Activated naive CD8-positive, alpha-beta T cell treated with anti-CD3 and anti-CD28 coated beads for 36 hours (primary cell): ENCODE data around the gene RAPGEF1. TPM values are rescaled to one million over a fixed set of nuclear protein-coding genes. Genes with fewer than 3 reads are reported as not detected.
A peak's percentile ranks its signal among the peaks of the same experiment; 100 is the strongest.

Experiments
- DNase-seq: peaks from one replicate; pipeline ENCODE4 v3.0.0; 2021
- H3K27ac Mint-ChIP-seq: one replicate; pipeline ENCODE4 v1.8.0; 2022; ENCODE audit warnings: mild to moderate bottlenecking, moderate library complexity, mixed read lengths
- H3K27me3 Mint-ChIP-seq: one replicate; pipeline ENCODE4 v1.8.0; 2022; ENCODE audit warnings: mild to moderate bottlenecking, mixed read lengths
- H3K36me3 Mint-ChIP-seq: one replicate; pipeline ENCODE4 v1.8.0; 2021; ENCODE audit warnings: mild to moderate bottlenecking, mixed read lengths
- H3K4me1 Mint-ChIP-seq: one replicate; pipeline ENCODE4 v1.8.0; 2021; ENCODE audit warnings: mixed read lengths
- H3K4me3 Mint-ChIP-seq: one replicate; pipeline ENCODE4 v1.8.0; 2022; ENCODE audit warnings: mild to moderate bottlenecking, moderate library complexity, mixed read lengths
- H3K9me3 Mint-ChIP-seq: one replicate; pipeline ENCODE4 v1.8.0; 2022; ENCODE audit warnings: mixed read lengths
- total RNA-seq, 2 experiments: library from RNA; stranded (reverse); gene quantifications; one replicate each; pipeline ENCODE4 v1.2.3, GENCODE V29; 2021

Gene RAPGEF1
- total RNA-seq, 2 experiments from 2014 or later, result 82.3 to 89.0 TPM

- H3K27ac Mint-ChIP-seq, result no peak overlapping the region
- H3K9me3 Mint-ChIP-seq, result no peaks in the 10 kb centered on the region
- H3K27me3 Mint-ChIP-seq, result no peaks in the 10 kb centered on the region
- H3K4me3 Mint-ChIP-seq, result no peak overlapping the region
- DNase-seq, result no peak
- H3K4me1 Mint-ChIP-seq, result peaks cover 13% of the 10 kb centered on the region
- H3K36me3 Mint-ChIP-seq, result no peaks in the 10 kb centered on the region
Measured at GRCh38 chr9:131534721-131535237, 205.1 kb downstream of the RAPGEF1 start.

- peak within 1 kb of the TSS; percentile 34 for H3K27ac Mint-ChIP-seq
- H3K9me3 Mint-ChIP-seq, result no peaks in the 10 kb centered on the region
- no peaks in the 10 kb centered on the region for H3K36me3 Mint-ChIP-seq
- peaks cover 7% of the 10 kb centered on the region for H3K4me1 Mint-ChIP-seq
- peak; percentile 80 for DNase-seq
- H3K27me3 Mint-ChIP-seq, result no peaks in the 10 kb centered on the region
- peak within 1 kb of the TSS; percentile 78 for H3K4me3 Mint-ChIP-seq
Measured at GRCh38 chr9:131530920-131531832, 208.7 kb downstream of the RAPGEF1 start, which contains the start of gene UCK1. Gene UCK1 (minus strand): TSS chr9:131531263. CDS start chr9:131531174, 89 bp downstream.

GRCh38 chr9:131530546-131530919, 209.3 kb downstream of the RAPGEF1 start:
- no peak overlapping the region for H3K27ac Mint-ChIP-seq
- no peak for DNase-seq
- peak overlapping the region; percentile 78 for H3K4me3 Mint-ChIP-seq
- no peaks in the 10 kb centered on the region for H3K27me3 Mint-ChIP-seq
- H3K9me3 Mint-ChIP-seq, result no peaks in the 10 kb centered on the region
- H3K36me3 Mint-ChIP-seq, result no peaks in the 10 kb centered on the region
- H3K4me1 Mint-ChIP-seq, result peaks cover 7% of the 10 kb centered on the region

GRCh38 chr9:131529597-131530545, 210.0 kb downstream of the RAPGEF1 start:
- peak overlapping the region; percentile 66 for H3K27ac Mint-ChIP-seq
- no peaks in the 10 kb centered on the region for H3K36me3 Mint-ChIP-seq
- H3K4me3 Mint-ChIP-seq, result peak overlapping the region; percentile 78
- H3K9me3 Mint-ChIP-seq, result no peaks in the 10 kb centered on the region
- DNase-seq, result no peak
- H3K4me1 Mint-ChIP-seq, result peaks cover 6% of the 10 kb centered on the region
- H3K27me3 Mint-ChIP-seq, result no peaks in the 10 kb centered on the region

GRCh38 chr9:131528886-131529505, 210.9 kb downstream of the RAPGEF1 start:
- no peaks in the 10 kb centered on the region for H3K9me3 Mint-ChIP-seq
- no peaks in the 10 kb centered on the region for H3K27me3 Mint-ChIP-seq
- H3K36me3 Mint-ChIP-seq, result peaks cover 2% of the 10 kb centered on the region
- no peak for DNase-seq
- H3K4me1 Mint-ChIP-seq, result no peaks in the 10 kb centered on the region
- H3K4me3 Mint-ChIP-seq, result no peak overlapping the region
- no peak overlapping the region for H3K27ac Mint-ChIP-seq

GRCh38 chr9:131528186-131528585, 211.7 kb downstream of the RAPGEF1 start:
- no peak for DNase-seq
- Mint-ChIP-seq H3K4me3 (peak overlapping the region; percentile 11), H3K27ac (no peak overlapping the region), H3K4me1 (no peaks in the 10 kb centered on the region), H3K27me3 (no peaks in the 10 kb centered on the region), H3K36me3 (peaks cover 2% of the 10 kb centered on the region), H3K9me3 (no peaks in the 10 kb centered on the region)

Other genes starting within 250 kb of the RAPGEF1 start
- 10 to 100 TPM; 19.4 to 21.5 TPM for gene POMT1, start 237.2 kb downstream of the RAPGEF1 start, total RNA-seq
- 10 to 100 TPM; 22.1 to 23.0 TPM for gene UCK1, start 208.8 kb downstream of the RAPGEF1 start, total RNA-seq
- gene PRRT1B, start 194.6 kb downstream of the RAPGEF1 start, total RNA-seq, result not detected